Measurements from ENCODE around the gene TMEM238L.
A peak's percentile ranks its signal among the peaks of the same experiment; 100 is the strongest.

Gene TMEM238L

DNA sequence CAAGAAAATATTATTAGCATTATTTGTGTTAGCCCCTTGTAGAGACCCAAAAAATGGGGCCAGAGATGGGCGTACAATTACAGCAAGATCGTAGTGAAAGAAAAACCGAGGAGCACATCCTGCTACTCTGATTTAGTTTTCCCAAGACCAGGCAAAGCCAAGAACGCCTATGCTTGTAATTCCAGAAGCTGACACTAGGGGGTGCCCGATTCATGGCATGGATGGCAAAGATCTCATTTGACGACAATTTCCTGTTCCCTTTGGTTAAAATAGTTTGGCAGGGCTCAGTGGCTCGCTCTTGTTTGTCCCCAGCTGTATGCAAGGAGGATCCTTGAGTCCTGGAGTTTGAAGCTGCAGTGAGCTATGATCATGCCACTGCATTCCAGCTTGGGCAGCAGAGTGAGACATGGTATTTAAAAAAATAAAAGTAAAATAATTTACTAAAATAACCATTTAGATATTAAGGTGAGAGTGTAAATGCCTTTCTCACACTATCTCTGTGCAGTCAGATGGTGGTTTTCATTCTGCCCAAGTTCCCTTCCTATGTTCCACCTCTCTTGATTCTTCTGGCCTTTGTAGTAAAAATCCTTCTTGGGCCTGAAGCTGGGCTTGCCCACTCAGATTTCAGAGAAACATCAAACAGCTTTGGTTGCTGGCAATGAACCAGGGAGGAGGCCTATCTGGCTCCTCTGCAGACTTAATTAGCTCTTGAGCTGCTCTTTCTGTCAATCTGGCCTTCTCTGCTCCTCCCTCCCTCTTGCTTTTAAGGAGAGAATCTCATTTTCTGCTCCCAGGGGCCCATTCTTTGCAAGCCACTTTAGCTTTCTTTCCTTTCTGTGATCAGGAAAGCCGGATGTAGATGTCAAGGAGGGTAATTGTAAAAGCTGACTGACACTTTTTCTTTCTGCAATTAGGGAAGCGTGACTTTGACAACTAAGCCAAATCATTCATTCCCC lies 31.2 kb downstream of the TMEM238L start:
- DNase-seq, result peak; percentile 40

DNA sequence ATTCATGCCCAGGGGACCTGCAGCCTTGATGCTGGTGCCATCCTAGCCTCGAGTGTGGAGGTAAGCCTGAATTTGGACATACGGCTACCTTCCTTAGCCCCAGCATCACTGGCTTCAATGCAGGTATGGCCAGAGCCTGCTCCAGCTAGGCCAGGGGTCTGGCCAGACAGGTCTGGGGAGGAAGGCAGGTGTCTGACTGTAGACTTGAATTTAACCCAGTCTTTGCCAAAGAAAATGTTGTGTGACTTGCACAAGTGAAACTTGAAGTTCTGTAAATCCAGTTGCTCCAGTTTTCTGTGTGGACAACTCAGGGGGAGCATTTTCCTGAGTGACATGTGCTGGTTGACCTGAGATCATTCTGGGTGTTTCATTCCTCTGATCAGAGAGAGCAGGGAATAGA lies 32.8 kb downstream of the TMEM238L start:
- no peak for DNase-seq

DNA sequence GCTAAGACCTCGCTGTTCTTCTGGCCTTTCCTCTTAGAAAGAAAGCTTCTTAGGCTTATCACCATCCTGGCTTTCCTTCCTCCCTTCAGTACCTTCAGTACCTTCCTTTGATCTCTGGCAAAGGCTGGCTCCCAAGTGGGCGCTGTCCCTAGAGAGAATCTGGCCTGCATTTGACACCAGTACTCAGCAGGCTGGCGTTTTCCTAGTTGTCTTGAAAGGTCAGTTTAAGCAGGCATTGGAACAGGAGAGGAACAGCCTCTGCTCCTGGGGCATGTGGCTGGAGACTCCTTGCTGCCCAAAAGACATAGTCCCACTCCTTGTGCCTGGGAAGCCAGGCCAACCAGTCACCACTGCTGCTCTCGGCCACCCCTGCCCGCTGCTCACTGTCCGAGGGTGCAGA lies 34.1 kb downstream of the TMEM238L start:
- DNase-seq, result no peak

DNA sequence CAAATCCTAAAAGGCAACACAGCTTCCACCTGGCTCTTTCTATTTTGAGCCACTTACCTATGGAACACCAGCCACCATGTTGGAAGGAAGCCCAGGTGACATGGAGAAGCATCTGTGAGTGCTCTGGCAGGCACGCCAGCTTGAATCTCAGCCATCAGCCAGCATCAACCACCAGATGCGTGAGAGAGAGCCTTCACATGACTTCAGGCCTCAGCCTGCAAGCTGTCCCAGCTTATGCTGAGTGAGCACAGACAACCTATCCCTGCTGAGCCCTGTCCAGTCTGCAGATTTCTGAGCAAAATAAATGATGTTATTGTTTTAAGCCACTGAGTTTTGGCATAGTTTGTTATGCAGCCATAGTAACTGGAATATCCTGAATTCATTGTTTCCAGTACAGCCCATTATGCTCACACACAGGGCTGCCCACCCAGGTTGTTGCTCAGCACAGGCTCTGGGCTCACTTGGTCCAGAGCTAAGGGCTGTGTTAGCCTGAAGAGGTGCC lies 35.1 kb downstream of the TMEM238L start:
- no peak for DNase-seq

DNA sequence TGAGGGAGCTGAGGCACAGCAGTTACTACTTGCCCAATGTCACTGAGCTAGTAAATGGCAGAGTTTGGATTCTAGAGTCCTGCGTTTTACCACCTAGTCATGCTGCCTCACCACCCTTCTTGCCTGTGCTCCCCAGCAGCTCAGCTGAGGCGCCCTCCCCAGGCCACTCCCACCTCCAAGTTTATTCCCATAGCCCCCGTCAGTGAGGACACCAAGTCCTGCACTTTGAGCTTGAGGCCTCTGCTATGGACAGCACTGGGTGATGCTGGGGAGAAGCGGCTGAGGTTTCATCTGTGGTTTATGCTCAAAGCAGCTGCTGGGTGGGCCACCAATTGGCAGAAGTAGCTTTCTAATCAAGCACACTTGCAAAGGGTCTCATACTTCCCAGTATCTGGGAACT lies 36.7 kb downstream of the TMEM238L start:
- no peak for DNase-seq

DNA sequence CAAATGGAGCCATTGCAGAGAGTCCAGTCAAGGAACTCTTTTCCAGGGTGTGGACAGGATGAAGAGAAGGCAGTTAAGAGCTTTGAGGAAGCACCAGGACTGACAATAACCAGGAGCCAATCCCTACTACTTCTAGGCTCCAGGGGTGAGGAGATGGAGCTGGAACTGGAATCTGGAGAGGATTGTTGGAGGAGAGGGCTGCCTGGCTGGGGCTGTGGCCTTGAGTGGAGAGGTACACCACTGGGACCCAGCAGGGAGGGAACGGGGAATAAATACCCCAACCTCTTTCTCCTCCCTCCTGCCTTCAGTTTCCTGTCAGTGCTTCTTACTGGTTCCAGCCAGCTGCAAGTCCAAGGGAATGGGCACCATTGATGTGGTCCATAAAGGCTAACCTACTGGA lies 41.9 kb downstream of the TMEM238L start:
- DNase-seq, result no peak

DNA sequence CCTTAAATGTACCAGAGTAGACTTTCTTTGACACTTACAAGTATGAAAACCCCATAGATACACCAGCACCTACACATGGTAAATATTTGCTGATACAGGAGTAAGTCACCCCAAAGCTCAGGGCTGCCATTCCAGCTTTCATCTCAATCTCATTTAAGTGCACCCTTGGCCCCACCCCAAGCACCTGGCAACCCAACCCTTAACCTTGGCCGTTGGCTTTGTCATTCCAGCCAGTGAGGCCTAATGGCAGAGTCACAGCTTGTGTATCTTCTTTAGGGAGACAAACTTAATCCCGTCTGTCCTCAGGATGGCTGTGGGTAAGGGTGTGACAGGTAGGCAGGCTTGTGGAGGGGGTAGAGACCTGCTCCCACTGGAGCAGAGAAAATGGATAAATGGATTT lies 42.6 kb downstream of the TMEM238L start:
- DNase-seq, result no peak

DNA sequence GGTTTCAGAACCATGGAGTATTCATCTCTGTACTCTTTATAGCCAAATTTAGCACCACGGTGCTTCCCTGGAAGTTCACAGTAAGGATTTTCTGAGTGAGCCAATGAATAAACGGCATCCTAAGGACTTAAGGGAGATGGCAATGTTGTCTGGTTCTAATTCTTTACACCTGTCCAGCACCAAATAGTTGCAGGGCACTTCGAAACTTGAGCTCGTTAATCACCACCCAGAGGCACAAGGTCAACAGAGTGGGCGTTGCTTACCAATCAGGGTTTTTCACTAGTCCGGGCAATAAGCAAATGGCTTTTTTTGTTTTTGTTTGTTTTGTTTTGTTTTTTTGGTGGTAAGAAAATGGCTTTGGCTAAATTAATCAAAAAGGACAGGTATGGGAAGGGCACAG lies 45.8 kb downstream of the TMEM238L start:
- no peak for DNase-seq

DNA sequence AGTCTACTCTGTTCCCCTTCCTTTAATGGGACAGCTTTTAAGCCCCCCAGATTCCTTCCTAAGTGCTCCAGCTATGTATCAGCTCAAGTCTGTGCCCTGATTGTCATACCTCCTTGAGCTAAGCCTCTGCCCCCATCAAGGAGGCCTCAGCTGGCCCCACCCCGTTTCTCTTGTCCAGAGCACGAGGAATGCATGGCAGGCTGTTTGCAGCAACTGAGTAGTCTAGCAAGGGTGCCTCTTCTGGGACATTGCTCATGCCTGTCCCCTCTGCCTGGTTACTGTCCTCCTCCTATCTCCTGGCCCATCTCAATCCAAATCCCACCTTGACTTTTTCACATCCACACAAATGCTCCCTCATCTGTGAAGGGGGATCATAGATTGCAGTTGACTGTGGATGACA lies 46.3 kb downstream of the TMEM238L start:
- DNase-seq, result no peak

DNA sequence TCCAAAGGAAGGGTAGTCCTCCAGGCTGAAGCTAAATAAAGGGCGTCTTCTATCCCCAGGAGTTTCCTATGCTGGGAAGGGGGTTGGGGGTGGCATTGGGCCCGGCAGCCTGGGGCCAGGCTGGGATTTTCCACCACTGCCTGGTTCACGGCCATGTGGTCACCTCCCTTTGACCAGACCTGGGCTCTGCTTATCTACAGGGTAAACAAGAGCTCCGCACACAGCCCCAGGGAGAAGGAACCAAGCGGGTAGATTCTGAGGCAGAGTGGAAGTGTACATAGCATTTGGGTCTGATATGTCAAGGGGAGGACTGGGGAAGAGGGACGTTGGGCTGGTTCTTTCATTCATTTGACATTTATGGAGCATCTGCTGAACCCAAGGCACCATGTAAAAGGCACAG lies 46.8 kb downstream of the TMEM238L start:
- DNase-seq, result no peak

DNA sequence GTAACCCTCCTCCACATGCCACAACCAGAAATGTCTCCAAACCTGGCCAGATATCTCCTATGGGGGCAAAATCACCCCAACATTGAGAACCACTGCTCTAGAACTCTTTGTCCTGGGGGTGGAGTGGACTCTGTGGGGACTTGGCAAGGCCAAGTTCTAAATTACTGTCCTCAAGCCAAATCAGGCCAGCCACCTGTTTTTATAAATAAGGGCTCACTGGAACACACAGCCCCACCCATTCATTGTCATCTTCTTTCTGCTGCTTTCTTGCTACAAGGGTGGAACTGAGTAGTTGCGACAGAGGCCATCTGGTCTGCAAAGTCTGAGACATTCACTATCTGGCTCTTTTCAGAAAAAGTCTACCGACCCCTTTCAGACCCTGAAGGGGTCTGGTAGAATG lies 47.3 kb downstream of the TMEM238L start:
- DNase-seq, result no peak

DNA sequence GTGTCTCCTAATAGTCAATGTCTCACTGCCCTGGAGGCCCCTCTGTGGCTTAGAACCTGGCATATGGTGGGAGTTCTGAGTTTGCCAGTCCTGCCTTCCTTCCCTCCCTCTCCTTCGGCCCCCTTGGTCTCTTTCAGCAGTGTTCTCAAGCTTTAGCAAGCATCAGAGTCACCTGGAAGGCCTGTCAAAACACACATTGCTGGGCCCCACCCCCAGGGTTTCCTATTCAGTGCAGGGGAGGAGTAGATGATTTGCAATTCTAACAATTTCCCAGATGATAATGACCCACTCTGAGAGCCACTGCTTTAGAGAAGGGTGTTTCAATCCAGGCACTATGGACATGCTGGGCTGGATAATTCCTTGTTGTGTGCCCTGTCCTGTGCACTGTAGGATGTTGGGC lies 47.7 kb downstream of the TMEM238L start:
- no peak for DNase-seq

DNA sequence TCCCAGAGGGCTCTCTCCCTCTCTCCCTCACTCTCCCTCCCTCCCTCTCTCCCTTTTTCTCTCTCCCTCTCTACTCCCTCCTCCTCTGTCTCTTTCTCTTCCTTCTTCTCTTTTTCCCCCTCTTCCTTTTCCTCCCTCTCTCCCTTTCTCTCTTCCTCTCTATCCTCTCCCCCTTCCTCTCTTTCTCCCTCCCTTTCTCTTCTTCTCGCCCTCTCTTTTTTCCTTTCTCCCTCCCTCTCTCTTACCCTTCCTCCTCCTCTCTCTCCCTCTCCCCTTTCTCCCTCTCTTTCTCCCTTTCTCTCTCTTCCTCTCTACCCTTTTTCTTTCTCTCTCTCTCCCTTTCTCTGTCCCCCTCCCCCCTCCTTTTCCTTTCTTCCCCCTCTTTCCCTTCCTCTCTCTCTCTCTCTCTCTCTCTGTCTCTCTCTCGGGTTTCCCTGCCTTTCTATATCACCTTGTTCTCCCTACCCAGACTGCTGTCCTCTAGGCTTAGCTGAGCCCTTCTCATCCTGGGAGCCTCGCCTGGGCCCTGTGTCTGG lies 48.2 kb downstream of the TMEM238L start:
- no peak for DNase-seq

DNA sequence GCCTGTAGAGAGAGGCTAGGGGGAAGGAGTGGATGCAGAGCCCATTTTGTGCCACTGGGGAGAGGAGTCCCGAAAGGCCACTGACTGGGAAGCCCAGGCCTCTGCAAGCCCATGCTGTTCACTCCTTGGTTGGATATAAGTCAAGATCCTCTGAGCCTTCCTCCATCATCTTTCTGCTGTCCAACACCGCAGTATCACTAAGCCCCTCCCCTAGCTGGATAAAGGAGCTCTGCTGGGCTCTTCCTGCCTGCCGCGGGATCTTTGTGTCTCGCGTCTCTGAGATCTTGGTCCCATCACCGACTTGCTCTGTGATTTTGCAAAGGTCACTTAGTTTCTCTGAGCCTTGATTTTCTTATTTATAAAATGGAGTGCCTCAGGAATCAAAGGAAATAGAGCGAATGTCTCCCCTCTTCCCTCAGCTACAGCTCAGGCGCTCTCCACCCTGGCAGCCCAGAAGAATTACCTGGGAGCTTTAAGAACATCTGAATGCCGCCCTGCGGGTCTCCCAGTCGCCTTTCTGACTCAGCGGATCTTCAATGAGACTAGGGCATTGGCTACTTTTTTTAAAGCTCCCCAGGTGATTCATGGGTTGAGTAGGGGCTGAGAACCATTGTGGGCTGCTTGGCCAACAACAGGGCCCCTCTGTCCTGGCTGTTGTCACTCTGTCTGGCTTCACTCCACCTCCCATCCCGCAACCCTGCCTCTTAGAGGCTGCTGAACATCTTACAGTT lies 48.9 kb downstream of the TMEM238L start:
- DNase-seq, result no peak

DNA sequence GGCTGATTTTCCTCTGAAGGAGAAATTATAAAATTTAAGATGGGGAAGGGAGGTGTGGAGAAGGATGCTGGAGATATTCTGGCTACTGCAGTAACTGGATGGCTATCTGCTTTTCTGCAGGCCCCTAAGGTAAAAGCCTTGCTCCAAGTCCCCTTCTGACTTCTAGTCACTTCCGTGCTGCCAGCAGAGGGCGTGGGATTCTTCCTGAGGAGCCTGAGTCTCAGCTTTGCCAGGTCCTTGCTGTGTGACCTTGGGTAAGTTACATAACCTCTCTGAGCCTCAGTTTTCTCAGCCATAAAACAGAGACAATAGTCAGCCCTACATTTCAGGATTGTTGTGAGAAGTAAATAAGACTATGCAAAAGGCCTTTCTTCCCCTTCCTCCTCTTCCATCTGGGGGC lies 49.8 kb downstream of the TMEM238L start:
- peak; percentile 19 for DNase-seq

DNA sequence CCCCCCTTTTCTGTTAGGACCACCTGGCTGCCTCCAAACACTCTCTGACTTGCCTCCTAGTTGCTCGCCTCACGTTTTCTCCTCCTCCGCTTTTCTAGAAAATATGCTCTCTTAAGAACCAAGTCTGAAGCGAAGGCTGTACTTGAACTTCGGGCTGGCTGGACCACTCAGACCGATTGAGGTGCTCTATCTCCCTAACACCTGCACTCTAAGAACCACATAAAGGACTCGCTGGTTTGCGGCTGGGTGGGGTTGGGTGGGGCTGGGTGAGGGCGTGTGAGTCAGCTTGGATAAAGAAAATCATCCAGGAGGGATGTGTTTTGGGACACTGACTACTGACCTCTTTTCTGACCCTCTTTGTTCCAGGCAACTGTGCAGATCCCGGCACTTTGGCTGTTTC lies 51.2 kb downstream of the TMEM238L start:
- no peak for DNase-seq

DNA sequence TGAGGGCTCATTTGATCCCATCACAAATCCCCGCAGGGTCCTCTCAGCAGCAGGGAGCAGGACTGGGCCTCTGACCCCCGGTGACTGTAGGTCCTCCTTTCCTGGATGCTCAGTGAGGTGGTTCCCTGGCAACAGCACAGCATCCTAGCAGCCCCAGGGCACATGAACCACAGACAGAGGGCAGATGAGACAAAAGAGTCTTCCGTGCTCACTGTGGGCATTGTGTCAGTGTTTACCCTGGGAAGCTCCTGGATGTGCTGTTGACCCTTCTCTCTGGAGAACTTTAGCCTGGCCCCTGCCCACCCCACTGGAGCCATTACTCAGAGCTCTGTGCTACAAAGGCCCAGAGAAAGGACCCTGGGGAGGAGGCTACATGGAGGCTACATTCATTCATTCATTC lies 52.3 kb downstream of the TMEM238L start:
- no peak for DNase-seq

DNA sequence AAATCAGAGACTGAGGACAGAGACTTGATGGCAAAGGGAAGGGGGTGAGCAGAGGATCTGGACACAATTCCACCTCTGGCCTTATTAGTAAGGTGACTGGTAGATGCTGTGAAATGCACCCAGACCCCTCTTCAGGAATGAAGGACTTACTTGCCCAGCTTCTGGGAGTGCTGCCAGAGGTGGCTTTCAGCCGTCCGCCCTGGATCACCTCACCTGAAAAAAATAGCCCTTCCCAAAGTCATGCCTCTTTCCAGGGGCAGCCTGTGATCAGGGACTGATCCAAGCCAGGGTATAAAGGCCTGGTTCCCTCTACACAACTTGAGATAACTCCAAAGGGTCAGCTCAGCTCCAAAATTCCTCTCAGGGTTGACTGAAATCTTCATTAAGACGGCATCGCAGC lies 53.7 kb downstream of the TMEM238L start:
- DNase-seq, result no peak

DNA sequence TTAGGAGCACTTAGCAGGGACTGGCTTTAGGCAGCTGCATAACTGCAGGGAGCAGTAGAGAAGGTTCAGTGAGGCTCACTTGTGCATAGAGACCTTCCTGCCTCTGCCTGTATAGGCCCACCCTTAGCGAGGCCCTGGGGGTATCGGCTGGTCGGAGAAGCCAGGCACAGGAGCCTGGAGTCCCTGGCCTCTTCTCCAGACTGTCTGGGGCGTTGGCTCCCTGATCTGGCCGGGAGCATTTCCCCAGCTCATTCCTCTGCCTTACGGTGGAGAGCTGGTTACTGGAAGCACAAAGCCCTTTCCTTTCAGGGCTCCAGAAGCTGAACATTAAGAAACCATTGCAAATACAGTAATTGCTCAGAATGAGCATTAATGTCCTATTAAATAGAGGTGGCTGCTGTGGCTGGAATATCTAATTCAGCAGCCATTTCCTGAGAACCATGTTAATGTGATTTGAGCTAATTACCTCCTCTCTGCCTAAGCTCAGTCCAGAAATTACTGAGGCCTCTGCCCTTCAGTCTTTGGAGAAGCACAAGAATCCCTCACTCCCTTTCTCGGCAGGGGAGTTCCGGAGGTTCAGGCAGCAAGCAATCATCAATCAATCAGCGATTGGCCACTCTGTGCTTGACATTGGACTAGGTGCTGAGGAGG lies 55.2 kb downstream of the TMEM238L start:
- no peak for DNase-seq

DNA sequence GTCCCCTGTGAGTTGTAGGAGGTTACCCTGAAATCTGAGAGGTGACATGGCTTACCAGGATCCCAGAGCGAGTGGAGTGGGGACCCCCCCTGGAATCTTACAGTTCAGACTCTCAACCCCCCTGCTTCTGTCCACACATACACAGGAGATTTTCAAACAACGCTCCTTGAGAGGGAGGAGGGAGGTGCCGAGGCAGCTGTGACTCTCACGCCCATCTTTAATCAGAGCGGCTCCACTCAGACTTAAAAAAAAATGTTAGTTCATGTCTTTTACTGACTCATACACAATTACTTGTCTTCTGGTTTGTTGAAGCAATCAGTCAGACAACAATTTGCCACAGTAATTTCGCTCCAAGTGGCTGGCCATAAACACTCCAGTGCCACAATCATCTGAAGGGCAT lies 58.7 kb downstream of the TMEM238L start:
- DNase-seq, result no peak

All from stimulated activated CD4-positive, alpha-beta T cell treated with anti-CD3 and anti-CD28 coated beads, Interleukin-4, amount 100 ng/mL, for 24 hours (primary cell).